ENCODE data around the gene GLRX3. TPM values are rescaled to one million over a fixed set of nuclear protein-coding genes. Genes with fewer than 3 reads are reported as not detected.

Gene GLRX3
- total and polyA plus RNA-seq, 2 experiments from 2014 or later = 90.9 to 133 TPM

DNA sequence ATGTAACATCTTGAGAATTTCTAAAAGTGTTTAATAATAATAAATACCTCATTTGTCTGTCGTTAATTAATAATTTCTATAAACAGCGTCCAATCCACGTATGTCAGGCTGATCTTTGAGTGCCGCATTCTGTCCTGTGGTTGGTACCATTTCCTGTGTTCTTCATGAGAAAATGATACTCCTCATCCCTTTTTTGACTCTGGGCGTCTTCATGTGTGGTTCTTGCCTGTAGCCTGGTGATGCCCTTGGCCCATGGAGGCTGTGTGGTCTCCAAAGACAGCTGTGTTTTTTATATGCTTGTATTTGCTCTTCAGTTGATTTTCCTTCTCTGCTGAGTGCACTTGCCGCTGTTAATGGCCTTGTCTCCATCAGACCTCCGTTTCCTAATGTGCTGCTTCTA lies 31.5 kb downstream of the GLRX3 start:
- no peak for DNase-seq
- Histone ChIP-seq H3K4me1 (ENCODE audit: insufficient read depth) (no peaks in the 10 kb centered on the region), H3K36me3 (ENCODE audit: low read depth) (peaks cover 45% of the 10 kb centered on the region), H3K9me2 (ENCODE audit: insufficient read depth) (no peaks in the 10 kb centered on the region), H4K20me1 (ENCODE audit: insufficient read depth) (peaks cover 7% of the 10 kb centered on the region; the same call in 1 of the 2 replicates), H3K4me2 (ENCODE audit: unreplicated experiment) (no peak overlapping the region), H3K9me3 (ENCODE audit: low read depth) (no peaks in the 10 kb centered on the region), H3K4me3 (no peak overlapping the region), H2AFZ (no peak overlapping the region), H3K27me3 (replicated peaks; ENCODE audit: insufficient read depth) (no peaks in the 10 kb centered on the region), H3F3A (ENCODE audit: insufficient read depth) (no peaks in the 10 kb centered on the region), H3K79me2 (ENCODE audit: insufficient read depth) (peaks cover 61% of the 10 kb centered on the region), H3K9ac (no peak overlapping the region), H3K27ac (no peak overlapping the region)
- in situ Hi-C loops (cut with MboI) = no loop called here
- no peak for TF ChIP-seq EZH2 (IDR thresholded peaks at IDR 0.05; ENCODE audit: insufficient read depth, poor library complexity, severe bottlenecking)
- no peak for TF ChIP-seq EZH2phosphoT487 (IDR thresholded peaks at IDR 0.05; ENCODE audit: insufficient read depth, low read depth)
- WGBS, 2 experiments (ENCODE audit: low coverage in 1 of 2, low lambda C conversion rate in 2 of 2, missing lambda C conversion rate in 2 of 2) = 93 to 95% methylated on average over 7 of the region's 7 CpGs

DNA sequence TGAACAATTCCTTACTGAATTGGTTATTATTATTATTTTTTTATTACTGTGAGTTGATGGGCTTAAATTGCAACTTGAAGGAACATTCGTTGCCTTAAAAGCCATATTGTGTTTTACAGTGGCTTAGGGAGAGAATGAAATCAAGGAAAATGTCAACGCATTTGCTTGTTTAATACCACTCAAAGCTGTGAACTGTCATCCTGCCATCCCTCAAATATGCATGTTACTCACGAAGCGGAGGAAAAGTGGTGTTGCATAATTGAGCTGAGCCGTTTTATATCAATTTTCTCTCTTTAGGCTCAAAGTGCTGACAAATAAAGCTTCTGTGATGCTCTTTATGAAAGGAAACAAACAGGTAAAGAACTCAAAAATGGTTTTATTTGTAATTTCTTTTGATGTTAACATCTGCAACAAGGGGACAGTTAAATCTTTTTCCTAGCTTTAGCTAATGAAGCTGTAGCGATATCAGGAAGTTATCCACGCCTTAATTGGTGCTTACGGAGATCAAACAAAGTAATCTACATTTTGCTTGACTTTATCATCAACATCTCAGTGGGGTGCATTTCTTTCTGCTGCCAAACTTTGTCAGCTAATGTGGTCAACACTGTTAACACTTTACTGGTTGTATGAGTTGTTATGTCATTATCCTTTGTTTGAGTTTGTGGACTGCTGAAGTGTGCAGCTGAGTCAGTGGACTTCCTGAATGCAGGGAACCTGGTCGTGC lies 33.1 kb downstream of the GLRX3 start:
- no peaks in the 10 kb centered on the region for H3K27me3 ChIP-seq (replicated peaks; ENCODE audit: insufficient read depth)
- H3F3A ChIP-seq (ENCODE audit: insufficient read depth) = no peaks in the 10 kb centered on the region
- H2AFZ ChIP-seq = no peak overlapping the region
- H3K9ac ChIP-seq = no peak overlapping the region
- no peaks in the 10 kb centered on the region for H3K4me1 ChIP-seq (ENCODE audit: insufficient read depth)
- H3K9me2 ChIP-seq (ENCODE audit: insufficient read depth) = no peaks in the 10 kb centered on the region
- 68 to 71% methylated on average over 9 of the region's 9 CpGs for WGBS, 2 experiments (ENCODE audit: low coverage in 1 of 2, low lambda C conversion rate in 2 of 2, missing lambda C conversion rate in 2 of 2)
- TF ChIP-seq EZH2 (IDR thresholded peaks at IDR 0.05; ENCODE audit: insufficient read depth, poor library complexity, severe bottlenecking) = no peak
- no peak for TF ChIP-seq EZH2phosphoT487 (IDR thresholded peaks at IDR 0.05; ENCODE audit: insufficient read depth, low read depth)
- no peaks in the 10 kb centered on the region for H3K9me3 ChIP-seq (ENCODE audit: low read depth)
- peaks cover 7% of the 10 kb centered on the region; the same call in 1 of the 2 replicates for H4K20me1 ChIP-seq (ENCODE audit: insufficient read depth)
- no peak overlapping the region for H3K4me3 ChIP-seq
- H3K27ac ChIP-seq = no peak overlapping the region
- peak; percentile 32 for DNase-seq
- no peak overlapping the region for H3K4me2 ChIP-seq (ENCODE audit: unreplicated experiment)
- H3K36me3 ChIP-seq (ENCODE audit: low read depth) = peaks cover 40% of the 10 kb centered on the region
- peaks cover 52% of the 10 kb centered on the region for H3K79me2 ChIP-seq (ENCODE audit: insufficient read depth)
- in situ Hi-C loops (cut with MboI) = no loop called here

DNA sequence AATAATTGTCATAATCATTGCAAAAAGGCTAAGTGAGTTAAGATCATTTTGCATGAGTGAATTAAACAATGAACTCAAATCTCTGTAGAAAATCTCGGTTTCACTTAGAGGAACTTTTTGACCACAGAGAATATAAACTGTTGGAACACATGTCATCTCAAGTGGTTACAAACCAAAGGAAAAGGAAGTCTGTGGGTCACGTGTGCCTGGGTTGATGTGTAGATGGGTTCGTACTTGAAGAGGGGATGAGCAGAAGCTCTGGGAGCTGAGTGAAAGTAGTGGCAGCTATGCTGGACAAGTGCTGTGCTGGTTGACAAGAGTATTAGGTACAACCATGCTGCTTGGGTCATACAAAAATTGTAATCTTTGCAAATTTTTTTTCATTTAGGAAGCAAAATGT lies 35.0 kb downstream of the GLRX3 start:
- no peaks in the 10 kb centered on the region for H3K9me2 ChIP-seq (ENCODE audit: insufficient read depth)
- no peak for DNase-seq
- H2AFZ ChIP-seq = no peak overlapping the region
- 83 to 91% methylated on average over 3 of the region's 3 CpGs for WGBS, 2 experiments (ENCODE audit: low coverage in 1 of 2, low lambda C conversion rate in 2 of 2, missing lambda C conversion rate in 2 of 2)
- H3F3A ChIP-seq (ENCODE audit: insufficient read depth) = no peaks in the 10 kb centered on the region
- H3K9me3 ChIP-seq (ENCODE audit: low read depth) = no peaks in the 10 kb centered on the region
- H3K79me2 ChIP-seq (ENCODE audit: insufficient read depth) = peaks cover 41% of the 10 kb centered on the region
- H3K9ac ChIP-seq = no peak overlapping the region
- no peaks in the 10 kb centered on the region for H3K4me1 ChIP-seq (ENCODE audit: insufficient read depth)
- H4K20me1 ChIP-seq (ENCODE audit: insufficient read depth) = peaks cover 7% of the 10 kb centered on the region; the same call in 1 of the 2 replicates
- H3K36me3 ChIP-seq (ENCODE audit: low read depth) = peaks cover 48% of the 10 kb centered on the region
- in situ Hi-C loops (cut with MboI) = no loop called here
- no peak overlapping the region for H3K4me3 ChIP-seq
- TF ChIP-seq EZH2phosphoT487 (IDR thresholded peaks at IDR 0.05; ENCODE audit: insufficient read depth, low read depth) = no peak
- no peak for TF ChIP-seq EZH2 (IDR thresholded peaks at IDR 0.05; ENCODE audit: insufficient read depth, poor library complexity, severe bottlenecking)
- H3K4me2 ChIP-seq (ENCODE audit: unreplicated experiment) = no peak overlapping the region
- H3K27me3 ChIP-seq (replicated peaks; ENCODE audit: insufficient read depth) = no peaks in the 10 kb centered on the region
- no peak overlapping the region for H3K27ac ChIP-seq

DNA sequence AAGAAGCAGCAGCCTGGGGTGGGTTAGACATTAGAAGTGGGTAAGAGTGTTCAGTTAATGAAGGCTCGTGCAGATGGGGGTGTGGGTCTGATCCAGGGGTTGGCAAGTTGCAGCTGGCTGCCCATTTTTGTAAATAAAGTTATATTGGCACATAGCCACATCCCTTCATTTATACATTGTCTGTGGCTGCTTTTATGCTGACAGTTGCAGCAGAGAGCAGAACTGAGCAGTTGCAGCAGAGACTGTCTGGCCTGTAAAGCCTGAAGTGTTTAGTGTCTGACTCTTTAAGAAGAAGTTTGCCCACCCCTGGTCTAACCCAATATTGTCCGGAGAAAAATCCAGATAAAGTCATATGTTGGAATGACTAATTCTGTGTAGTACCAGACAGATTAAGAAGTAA lies 38.1 kb downstream of the GLRX3 start:
- H3K36me3 ChIP-seq (ENCODE audit: low read depth) = peaks cover 34% of the 10 kb centered on the region
- 63 to 79% methylated on average over 2 of the region's 2 CpGs for WGBS, 2 experiments (ENCODE audit: low coverage in 1 of 2, low lambda C conversion rate in 2 of 2, missing lambda C conversion rate in 2 of 2)
- H3K79me2 ChIP-seq (ENCODE audit: insufficient read depth) = peaks cover 30% of the 10 kb centered on the region
- no peak for DNase-seq
- H3K27ac ChIP-seq = no peak overlapping the region
- peaks cover 5% of the 10 kb centered on the region; the same call in 1 of the 2 replicates for H4K20me1 ChIP-seq (ENCODE audit: insufficient read depth)
- no peaks in the 10 kb centered on the region for H3K9me3 ChIP-seq (ENCODE audit: low read depth)
- no peak overlapping the region for H2AFZ ChIP-seq
- H3F3A ChIP-seq (ENCODE audit: insufficient read depth) = no peaks in the 10 kb centered on the region
- no peaks in the 10 kb centered on the region for H3K4me1 ChIP-seq (ENCODE audit: insufficient read depth)
- no peak overlapping the region for H3K9ac ChIP-seq
- H3K4me3 ChIP-seq = no peak overlapping the region
- TF ChIP-seq EZH2phosphoT487 (IDR thresholded peaks at IDR 0.05; ENCODE audit: insufficient read depth, low read depth) = no peak
- no peak for TF ChIP-seq EZH2 (IDR thresholded peaks at IDR 0.05; ENCODE audit: insufficient read depth, poor library complexity, severe bottlenecking)
- H3K27me3 ChIP-seq (replicated peaks; ENCODE audit: insufficient read depth) = no peaks in the 10 kb centered on the region
- in situ Hi-C loops (cut with MboI) = no loop called here
- no peaks in the 10 kb centered on the region for H3K9me2 ChIP-seq (ENCODE audit: insufficient read depth)
- no peak overlapping the region for H3K4me2 ChIP-seq (ENCODE audit: unreplicated experiment)

Data from GM23248 (cell line).